GM12878 (cell line): ENCODE data around the gene CD2. TPM values are rescaled to one million over a fixed set of nuclear protein-coding genes. Genes with fewer than 3 reads are reported as not detected.

ENCODE experiments used
- ATF2 ChIP-seq: IDR thresholded peaks from 2 replicates; pipeline ENCODE4 v1.6.1; 2012; ENCODE audit warnings: low read length, inconsistent platforms
- ATF3 ChIP-seq: IDR thresholded peaks from 2 replicates; pipeline ENCODE4 v1.6.1; 2011; ENCODE audit warnings: low read depth, mild to moderate bottlenecking, low read length, moderate library complexity, borderline replicate concordance; ENCODE audit errors: extremely low read depth
- CBFB ChIP-seq: IDR thresholded peaks from 2 replicates; pipeline ENCODE4 v1.6.1; 2016; ENCODE audit warnings: antibody characterized with exemption, low read depth
- CREM ChIP-seq: IDR thresholded peaks from 2 replicates; pipeline ENCODE4 v1.6.1; 2014; ENCODE audit warnings: antibody characterized with exemption, low read depth
- HDAC6 ChIP-seq: fragments of 200-600 bp; sonication (generic); IDR thresholded peaks from one replicate; pipeline ENCODE4 v1.8.0; 2017; ENCODE audit warnings: antibody characterized with exemption; ENCODE audit not compliant: unreplicated experiment
- HSF1 ChIP-seq: fragments of 150-350 bp; IDR thresholded peaks from 2 replicates; pipeline ENCODE4 v1.6.1; 2014; ENCODE audit warnings: mild to moderate bottlenecking, low read depth, low read length
- PAX5 ChIP-seq: IDR thresholded peaks from 2 replicates; pipeline ENCODE4 v1.6.1; 2011; ENCODE audit warnings: low read depth, low read length, borderline replicate concordance
- PBX3 ChIP-seq: IDR thresholded peaks from 2 replicates; pipeline ENCODE4 v1.6.1; 2011; ENCODE audit warnings: mild to moderate bottlenecking, low read depth, low read length, moderate library complexity; ENCODE audit not compliant: insufficient replicate concordance
- POU2F2 ChIP-seq: IDR thresholded peaks from 3 replicates; pipeline ENCODE4 v1.6.1; 2011; ENCODE audit warnings: low read depth, mild to moderate bottlenecking, low read length, borderline replicate concordance
- RAD51 ChIP-seq: fragments of 450-650 bp; IDR thresholded peaks from 2 replicates; pipeline ENCODE4 v1.6.1; 2016; ENCODE audit warnings: moderate library complexity, mild to moderate bottlenecking, inconsistent platforms
- RB1 ChIP-seq: fragments of 450-650 bp; formaldehyde crosslinking; IDR thresholded peaks from 2 replicates; pipeline ENCODE4 v1.6.1; 2017; ENCODE audit warnings: mild to moderate bottlenecking, borderline replicate concordance
- RUNX3 ChIP-seq: IDR thresholded peaks from 2 replicates; pipeline ENCODE4 v1.6.1; 2012; ENCODE audit warnings: low read length, inconsistent platforms
- SMAD1 ChIP-seq: fragments of 450-650 bp; IDR thresholded peaks from 2 replicates; pipeline ENCODE4 v1.6.1; 2018; ENCODE audit warnings: mild to moderate bottlenecking, low read depth; ENCODE audit not compliant: partially characterized antibody
- TBL1XR1 ChIP-seq: IDR thresholded peaks from 2 replicates; pipeline ENCODE4 v1.6.1; 2012; ENCODE audit warnings: low read depth, low read length, improper control_type of control experiment
- TCF7 ChIP-seq: IDR thresholded peaks from 2 replicates; pipeline ENCODE4 v1.6.1; 2014; ENCODE audit warnings: antibody characterized with exemption, borderline replicate concordance
- ZBTB11 ChIP-seq: fragments of 450-650 bp; formaldehyde crosslinking; IDR thresholded peaks from 2 replicates; pipeline ENCODE4 v1.5.0; 2022; ENCODE audit warnings: mild to moderate bottlenecking, missing genetic modification characterization
- ZNF592 ChIP-seq: fragments of 450-650 bp; IDR thresholded peaks from 2 replicates; pipeline ENCODE4 v1.6.1; 2017; ENCODE audit warnings: mild to moderate bottlenecking, moderate library complexity
- polyA plus RNA-seq, 11 experiments: library from polyadenylated mRNA; depleted of rRNA in 4 of 11; unstranded in 6 of 11; stranded (reverse) in 5 of 11; fragments of >200 nt; fragmentation: Nextera tagmentation in 4 of 11; fragmentation: Illumina TruSeq in 1 of 11; extraction: Ambion mirVana in 4 of 11; extraction: Trizol in 1 of 11; gene quantifications; 1 replicate in 1 of 11; 2 replicates in 10 of 11; pipeline versions ENCODE4 v1.2.1 to v1.2.3, GENCODE V29; 2011 to 2016; ENCODE audit warnings: inconsistent platforms in 2 of 11, missing spikeins in 2 of 11, low read depth in 1 of 11
- total RNA-seq, 4 experiments: library from RNA; depleted of rRNA in 3 of 4; stranded (reverse); fragments of >200 nt in 3 of 4; fragmentation: Illumina TruSeq in 1 of 4; extraction: Trizol in 1 of 4; gene quantifications; 2 replicates each; pipeline versions ENCODE4 v1.2.1 to v1.2.3, GENCODE V29; 2013 to 2021

Gene CD2
- total and polyA plus RNA-seq, 10 of the 15 experiments (the other 5 are each of a cell fraction or from before 2014, with no cell fraction given): 0.15 to 4.3 (median 2.8) TPM

- no peak for TF ChIP-seq ZNF592
- no peak for TF ChIP-seq POU2F2
- peak; percentile 41 for TF ChIP-seq PBX3
- TF ChIP-seq HSF1: no peak
- TF ChIP-seq PAX5: no peak
- TF ChIP-seq RB1: 0 out of 2 replicates have a peak, but pooled peaks have one; percentile 13
- peak; percentile 60 for TF ChIP-seq ATF2
- peak; percentile 74 for TF ChIP-seq RUNX3
- TF ChIP-seq TCF7: no peak
- no peak for TF ChIP-seq TBL1XR1
- TF ChIP-seq SMAD1: no peak
- no peak for TF ChIP-seq HDAC6
- TF ChIP-seq RAD51: peak; percentile 75; the same call in 1 of the 2 replicates
- no peak for TF ChIP-seq CBFB
- TF ChIP-seq CREM: peak; percentile 45; the same call in 1 of the 2 replicates
- no peak for TF ChIP-seq ATF3
- no peak for TF ChIP-seq ZBTB11 (CRISPR knock-in tag)
These were observed 40.7 kb downstream of the CD2 start (continued) for GRCh38 chr1:116794804-116795481.
